Tibial artery (tissue), 4 donors: ENCODE data around the gene POMT1.

Source experiments
- DNase-seq, 2 donors: peaks; one replicate each; pipeline ENCODE4 v3.0.0-alpha.2; 2019
- H3K27ac ChIP-seq, 2 donors: fragments of 200-600 bp; sonication (generic) in 1 of 2; 1 replicate in 1 of 2; 2 replicates in 1 of 2; pipeline ENCODE4 v1.5.1; 2018 to 2019; ENCODE audit warnings: mild to moderate bottlenecking in 1 of 2
- H3K27me3 ChIP-seq, 2 donors: fragments of 200-600 bp; sonication (generic) in 1 of 2; one replicate each; pipeline versions ENCODE4 v1.5.1 to v1.6.0; 2016 to 2019
- H3K36me3 ChIP-seq, 3 donors: fragments of 200-600 bp; sonication (generic) in 2 of 3; one replicate each; pipeline ENCODE4 v1.5.1; 2016 to 2019; ENCODE audit warnings: mild to moderate bottlenecking in 2 of 3
- H3K4me1 ChIP-seq, 4 donors: fragments of 200-600 bp; sonication (generic) in 2 of 4; 1 replicate in 3 of 4; 2 replicates in 1 of 4; pipeline ENCODE4 v1.5.1; 2016 to 2019
- H3K4me3 ChIP-seq, 2 donors: fragments of 200-600 bp; sonication (generic) in 1 of 2; 1 replicate in 1 of 2; 2 replicates in 1 of 2; pipeline ENCODE4 v1.5.1; 2018 to 2019; ENCODE audit warnings: mild to moderate bottlenecking in 2 of 2
- H3K9me3 ChIP-seq, 3 donors: fragments of 200-600 bp; sonication (generic) in 1 of 3; one replicate each; pipeline ENCODE4 v1.5.1; 2016 to 2019
- CTCF ChIP-seq, 2 experiments: fragments of 200-600 bp in 1 of 2; fragments of 450-650 bp in 1 of 2; IDR thresholded peaks; one replicate each; pipeline ENCODE4 v1.5.1; 2017 to 2019; ENCODE audit warnings: antibody characterized with exemption in 2 of 2, mild to moderate bottlenecking in 1 of 2, moderate library complexity in 1 of 2
- intact Hi-C: fragments of 100-400 bp; cut with DNase I; formaldehyde crosslinking; loops from one replicate; pipeline ENCODE4 v1.15.0; 2023; ENCODE audit warnings: low total_unique reads

Gene POMT1

GRCh38 chr9:131478421-131478868 lies 24.3 kb upstream of the POMT1 start:
- intact Hi-C loops: loop anchor here (10.0 kb wide), 1 partner anchor 104 kb away; no protein-coding TSS in a partner anchor

GRCh38 chr9:131478911-131479310 lies 23.8 kb upstream of the POMT1 start:
- peaks cover 0 to 20% (median 0%) of the 10 kb centered on the region in 4 donors for H3K4me1 ChIP-seq
- H3K4me3 ChIP-seq: no peak overlapping the region
- peaks cover 91 to 100% (median 98%) of the 10 kb centered on the region in 3 donors for H3K36me3 ChIP-seq
- no peak overlapping the region for H3K27ac ChIP-seq
- no peak for TF ChIP-seq CTCF (IDR thresholded peaks at IDR 0.05)
- no peak for DNase-seq
- intact Hi-C loops: loop anchor here (10.0 kb wide), 1 partner anchor 104 kb away; no protein-coding TSS in a partner anchor
- no peaks in the 10 kb centered on the region for H3K27me3 ChIP-seq
- no peaks in the 10 kb centered on the region for H3K9me3 ChIP-seq

More at GRCh38 chr9:131478421-131478868, 24.3 kb upstream of the POMT1 start:
- no peak overlapping the region for H3K4me3 ChIP-seq
- no peak for DNase-seq
- TF ChIP-seq CTCF (IDR thresholded peaks at IDR 0.05): peak; percentile 38 to 50
- no peaks in the 10 kb centered on the region for H3K9me3 ChIP-seq
- no peaks in the 10 kb centered on the region for H3K27me3 ChIP-seq
- H3K36me3 ChIP-seq: peaks cover 93 to 100% (median 98%) of the 10 kb centered on the region in 3 donors
- peaks cover 0 to 18% (median 0%) of the 10 kb centered on the region in 4 donors for H3K4me1 ChIP-seq
- H3K27ac ChIP-seq: no peak overlapping the region

- H3K4me3 ChIP-seq: no peak overlapping the region
- H3K9me3 ChIP-seq: no peaks in the 10 kb centered on the region
- H3K27ac ChIP-seq: no peak overlapping the region
- intact Hi-C loops: no loop called here
- H3K27me3 ChIP-seq: no peaks in the 10 kb centered on the region
- peaks cover 91 to 100% (median 98%) of the 10 kb centered on the region in 3 donors for H3K36me3 ChIP-seq
- peaks cover 0 to 29% (median 0%) of the 10 kb centered on the region in 4 donors for H3K4me1 ChIP-seq
- no peak for DNase-seq
- TF ChIP-seq CTCF (IDR thresholded peaks at IDR 0.05): no peak
These were observed 22.5 kb upstream of the POMT1 start for GRCh38 chr9:131480258-131480657.

- no peaks in the 10 kb centered on the region for H3K9me3 ChIP-seq
- H3K4me1 ChIP-seq: peaks cover 0 to 29% (median 0%) of the 10 kb centered on the region in 4 donors
- H3K36me3 ChIP-seq: peaks cover 91 to 100% (median 98%) of the 10 kb centered on the region in 3 donors
- intact Hi-C loops: no loop called here
- no peak for DNase-seq
- no peak overlapping the region for H3K27ac ChIP-seq
- no peak overlapping the region for H3K4me3 ChIP-seq
- no peak for TF ChIP-seq CTCF (IDR thresholded peaks at IDR 0.05)
- H3K27me3 ChIP-seq: no peaks in the 10 kb centered on the region
These were observed 21.0 kb upstream of the POMT1 start for GRCh38 chr9:131481441-131482342.

GRCh38 chr9:131482343-131483006 lies 20.2 kb upstream of the POMT1 start:
- peaks cover 0 to 29% (median 0%) of the 10 kb centered on the region in 4 donors for H3K4me1 ChIP-seq
- no peaks in the 10 kb centered on the region for H3K9me3 ChIP-seq
- no peaks in the 10 kb centered on the region for H3K27me3 ChIP-seq
- no peak for TF ChIP-seq CTCF (IDR thresholded peaks at IDR 0.05)
- no peak overlapping the region for H3K27ac ChIP-seq
- intact Hi-C loops: no loop called here
- DNase-seq: no peak
- H3K36me3 ChIP-seq: peaks cover 89 to 100% (median 98%) of the 10 kb centered on the region in 3 donors
- H3K4me3 ChIP-seq: no peak overlapping the region
